Measurements from ENCODE around the gene PLEKHF1. TPM values are rescaled to one million over a fixed set of nuclear protein-coding genes. Genes with fewer than 3 reads are reported as not detected.
A peak's percentile ranks its signal among the peaks of the same experiment; 100 is the strongest.
"Not testable (repeated sequence)": the region's sequence is repeated elsewhere in the genome, so short reads cannot be mapped to it uniquely, and the experiment has no call there.

PLEKHF1 gene
- total and polyA plus RNA-seq, 2 donors, result 13.4 to 30.8 TPM

DNA sequence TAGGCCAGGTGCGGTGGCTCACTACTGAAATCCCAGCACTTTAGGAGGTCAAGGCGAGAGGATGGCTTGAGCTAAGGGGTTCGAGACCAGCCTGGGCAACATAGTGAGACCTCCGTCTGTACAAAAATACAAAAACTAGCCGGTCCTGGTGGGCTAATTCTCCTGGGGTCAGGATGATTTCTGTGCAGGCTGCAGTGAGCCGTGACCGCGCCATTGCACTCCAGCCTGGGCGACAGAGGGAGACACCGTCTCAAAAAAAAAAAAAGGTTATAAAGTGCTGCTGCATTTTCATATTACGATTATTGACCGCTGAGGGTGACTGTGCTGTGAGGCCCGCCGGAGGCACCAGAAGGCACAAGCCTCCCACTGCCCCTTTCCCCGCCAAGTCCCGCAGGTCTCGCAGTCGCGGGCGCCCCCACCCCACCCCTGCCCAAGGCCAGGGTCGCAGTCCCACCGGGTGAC lies 477 bp upstream of the PLEKHF1 start:
- Histone ChIP-seq H3K27ac (ENCODE audit: low read depth) (peak overlapping the region; percentile 78), H3K4me3 (ENCODE audit: low read depth, low read length) (peak overlapping the region; percentile 84), H3K36me3 (ENCODE audit: insufficient read depth) (no peaks in the 10 kb centered on the region), H3K4me1 (ENCODE audit: insufficient read depth) (no peaks in the 10 kb centered on the region)
- no peak for DNase-seq (ENCODE audit: extremely low spot score)
- 34% methylated on average over 22 of the region's 22 CpGs for WGBS

DNA sequence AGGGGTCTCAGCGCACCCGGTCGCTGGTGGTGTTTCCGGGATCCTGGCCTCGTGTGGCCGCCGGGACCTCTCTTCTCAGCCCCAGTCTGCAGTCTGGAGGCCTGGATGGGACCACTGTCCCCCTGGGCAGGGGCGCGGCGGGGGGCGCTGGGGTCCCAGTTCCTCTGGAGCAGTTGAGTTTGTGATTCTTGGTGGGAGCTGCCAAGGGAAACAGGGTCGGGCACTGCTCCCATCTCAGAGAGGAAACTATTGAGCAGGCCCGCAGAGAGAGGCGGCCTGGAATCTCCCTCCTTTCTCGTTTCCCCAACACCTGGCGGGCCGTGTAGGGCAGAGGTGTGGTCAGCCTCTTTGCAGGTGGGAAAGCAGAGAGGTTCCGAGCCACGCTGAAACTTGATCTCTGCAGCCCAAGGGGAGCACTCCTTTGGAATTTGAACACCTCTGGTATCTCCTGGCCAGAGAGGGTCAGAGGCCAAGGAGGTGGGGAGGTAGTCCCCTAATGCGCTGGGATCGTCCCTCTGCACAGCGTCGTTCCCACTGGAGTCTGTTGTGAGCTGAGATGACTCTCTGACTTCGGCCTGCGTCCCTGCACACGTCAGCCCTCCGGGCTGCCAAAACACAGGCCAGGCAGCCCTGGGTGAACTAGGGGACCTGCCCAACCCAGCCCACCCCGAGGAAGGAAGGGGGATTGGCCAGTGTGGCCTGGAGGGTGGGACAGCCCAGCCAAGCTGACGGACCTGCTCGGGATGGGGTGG lies 741 bp downstream of the PLEKHF1 start:
- 5% methylated on average over 30 of the region's 30 CpGs for WGBS
- Histone ChIP-seq H3K4me1 (ENCODE audit: insufficient read depth) (no peaks in the 10 kb centered on the region), H3K36me3 (ENCODE audit: insufficient read depth) (no peaks in the 10 kb centered on the region), H3K4me3 (ENCODE audit: low read depth, low read length) (peak overlapping the region; percentile 84), H3K27ac (ENCODE audit: low read depth) (peak overlapping the region; percentile 84)
- DNase-seq (ENCODE audit: extremely low spot score), result no peak

DNA sequence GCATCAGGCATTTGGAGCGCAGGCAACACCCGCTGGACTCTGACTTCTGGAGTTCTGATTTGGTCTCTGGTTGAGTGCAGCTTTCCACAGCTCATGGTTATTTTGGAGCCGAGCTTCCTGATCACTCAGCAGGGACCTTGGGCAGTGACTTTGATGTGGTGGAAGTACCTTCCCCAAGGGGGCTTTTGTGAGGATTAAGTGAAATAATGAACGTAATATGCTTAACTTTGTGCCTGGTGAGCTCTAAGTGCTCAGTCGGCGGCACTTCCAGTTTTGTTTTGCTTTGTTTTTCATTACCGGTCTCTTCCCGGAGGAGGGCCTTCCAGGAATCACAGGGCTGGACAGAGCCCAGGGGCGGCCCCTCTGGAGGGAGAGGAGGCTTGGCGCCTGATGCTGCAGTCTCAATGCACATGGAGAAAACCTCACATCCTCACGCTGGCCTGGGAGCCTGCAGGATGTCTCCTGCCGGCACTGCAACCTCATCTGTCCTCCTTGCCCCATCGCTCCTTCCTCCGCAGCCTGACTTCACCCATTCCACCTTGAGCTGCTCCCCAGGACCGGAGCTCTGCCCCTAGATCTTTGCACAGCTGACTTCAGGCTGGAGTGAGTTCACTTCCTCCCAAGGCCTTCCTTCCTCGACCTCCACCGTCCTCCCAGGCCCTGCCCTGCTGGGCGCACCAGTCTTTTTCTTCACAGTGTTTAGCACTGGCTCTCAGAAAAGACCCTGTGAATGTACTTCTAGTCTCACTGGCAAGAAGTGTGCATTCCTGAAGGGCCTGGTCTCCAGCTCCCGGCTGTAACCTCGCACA lies 1.5 kb downstream of the PLEKHF1 start:
- DNase-seq (ENCODE audit: extremely low spot score), result no peak
- Histone ChIP-seq H3K4me1 (ENCODE audit: insufficient read depth) (no peaks in the 10 kb centered on the region), H3K36me3 (ENCODE audit: insufficient read depth) (no peaks in the 10 kb centered on the region), H3K4me3 (ENCODE audit: low read depth, low read length) (peak overlapping the region; percentile 84), H3K27ac (ENCODE audit: low read depth) (peak overlapping the region; percentile 84)
- WGBS, result 11% methylated on average over 20 of the region's 20 CpGs

DNA sequence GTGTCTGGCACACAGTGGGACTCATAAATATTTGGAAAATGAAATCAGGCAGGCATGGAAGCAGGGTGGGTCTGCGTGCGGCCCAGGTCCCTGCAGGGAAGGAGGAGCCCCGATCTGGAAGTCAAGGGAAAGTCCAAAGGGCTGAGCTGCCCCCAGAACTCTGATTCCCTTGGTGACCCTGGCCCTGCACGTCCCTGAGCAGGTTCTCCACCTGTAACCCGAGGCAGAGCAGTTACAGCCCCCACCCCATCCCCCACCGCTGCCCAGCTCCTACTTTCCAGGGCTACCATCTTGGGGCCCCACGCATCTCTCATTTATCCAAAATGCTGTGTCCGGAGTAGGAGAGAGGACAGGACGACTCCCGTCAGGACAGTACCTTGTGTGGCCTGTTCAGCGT lies 2.1 kb downstream of the PLEKHF1 start:
- Histone ChIP-seq H3K4me1 (ENCODE audit: insufficient read depth) (no peaks in the 10 kb centered on the region), H3K4me3 (ENCODE audit: low read depth, low read length) (no peak overlapping the region), H3K36me3 (ENCODE audit: insufficient read depth) (no peaks in the 10 kb centered on the region), H3K27ac (ENCODE audit: low read depth) (no peak overlapping the region)
- no peak for DNase-seq (ENCODE audit: extremely low spot score)
- WGBS, result 54% methylated on average over 11 of the region's 11 CpGs

DNA sequence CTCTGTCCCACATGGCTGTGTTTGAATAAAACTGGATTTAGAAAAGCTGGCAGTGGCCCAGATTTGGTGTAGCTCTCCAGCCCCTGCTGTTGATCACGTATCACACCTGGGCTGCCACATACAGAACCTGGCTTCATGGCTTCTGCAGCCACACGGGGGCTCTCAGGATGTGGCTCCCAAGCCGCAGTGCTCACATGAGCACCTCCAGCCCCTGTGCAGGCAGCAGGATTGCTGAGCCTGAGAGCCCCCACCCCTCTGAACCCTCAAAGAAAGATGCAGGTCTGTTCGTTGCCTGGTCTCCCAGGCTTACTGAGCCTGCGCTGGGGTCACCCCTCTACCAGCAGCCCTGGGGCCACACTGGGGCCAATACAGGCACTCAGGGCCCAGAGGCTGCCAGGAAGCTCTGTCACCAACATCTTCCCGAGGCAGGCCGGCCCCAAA lies 2.7 kb downstream of the PLEKHF1 start:
- no peak for DNase-seq (ENCODE audit: extremely low spot score)
- Histone ChIP-seq H3K4me3 (ENCODE audit: low read depth, low read length) (no peak overlapping the region), H3K27ac (ENCODE audit: low read depth) (no peak overlapping the region), H3K36me3 (ENCODE audit: insufficient read depth) (no peaks in the 10 kb centered on the region), H3K4me1 (ENCODE audit: insufficient read depth) (no peaks in the 10 kb centered on the region)
- WGBS, result 69% methylated on average over 7 of the region's 7 CpGs

DNA sequence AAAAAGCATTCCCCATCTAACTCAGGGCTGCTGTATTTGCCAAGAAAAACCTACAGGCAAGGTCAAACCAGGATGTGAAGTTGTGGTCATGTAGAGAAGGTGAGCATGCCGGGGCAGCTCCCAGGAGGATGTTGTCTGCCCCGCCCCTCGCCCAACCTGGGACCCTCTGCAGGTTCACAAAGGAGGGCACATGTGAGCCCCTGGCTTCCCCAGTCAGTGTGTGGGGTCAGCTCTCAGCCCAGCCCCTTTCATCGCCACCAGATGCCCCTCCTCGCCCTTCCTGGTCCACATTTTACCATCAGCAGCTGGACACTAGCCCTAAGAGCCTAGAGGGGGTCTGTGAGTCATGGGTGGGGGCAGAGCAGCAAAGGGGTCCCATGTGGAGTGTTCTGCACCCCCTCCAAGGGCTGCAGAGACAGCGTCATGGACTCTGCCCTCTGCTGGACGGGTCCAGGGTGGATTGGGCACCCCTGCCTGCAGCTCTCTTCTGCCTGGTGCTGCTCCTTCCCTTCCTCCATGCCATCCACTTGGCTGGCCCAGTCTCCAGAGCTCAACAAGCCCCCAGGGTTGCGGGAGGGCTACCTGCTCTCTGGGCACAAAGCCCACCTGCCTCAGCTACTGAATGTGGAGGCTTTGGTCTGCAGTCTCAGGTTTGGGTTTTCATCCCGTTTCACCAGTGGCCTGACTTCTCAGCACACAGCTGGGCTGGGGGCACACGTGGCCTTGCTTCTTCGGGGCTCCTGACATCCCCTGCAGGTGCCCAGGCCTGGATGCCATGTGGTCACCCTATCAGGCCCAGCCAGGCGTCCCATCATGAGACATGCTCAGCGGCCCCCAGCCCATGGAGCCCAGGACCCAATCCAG lies 3.7 kb downstream of the PLEKHF1 start:
- Histone ChIP-seq H3K4me3 (ENCODE audit: low read depth, low read length) (no peak overlapping the region), H3K36me3 (ENCODE audit: insufficient read depth) (no peaks in the 10 kb centered on the region), H3K27ac (ENCODE audit: low read depth) (no peak overlapping the region), H3K4me1 (ENCODE audit: insufficient read depth) (no peaks in the 10 kb centered on the region)
- DNase-seq (ENCODE audit: extremely low spot score), result no peak
- WGBS, result 88% methylated on average over 13 of the region's 13 CpGs

DNA sequence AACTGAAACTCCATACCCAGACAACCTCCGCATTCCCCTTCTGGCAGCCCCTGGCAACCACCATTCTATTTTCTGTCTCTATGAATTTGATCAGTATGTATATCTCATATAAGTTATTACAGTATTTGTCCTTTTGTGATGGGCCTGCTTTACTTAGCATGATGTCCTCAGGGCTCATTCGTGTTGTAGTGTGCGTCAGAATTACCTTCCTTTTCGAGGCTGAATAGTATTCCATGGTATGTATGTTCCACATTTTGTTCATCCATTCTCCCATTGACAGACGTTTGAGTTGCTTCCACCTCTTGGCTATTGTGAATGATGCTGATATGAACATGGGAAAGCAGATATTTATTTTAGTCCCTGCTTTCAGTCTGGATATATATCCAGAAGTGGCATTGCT lies 5.0 kb downstream of the PLEKHF1 start:
- no peak overlapping the region for H3K4me3 ChIP-seq (ENCODE audit: low read depth, low read length)
- no peaks in the 10 kb centered on the region for H3K4me1 ChIP-seq (ENCODE audit: insufficient read depth)
- no peak overlapping the region for H3K27ac ChIP-seq (ENCODE audit: low read depth)
- 94% methylated on average over 5 of the region's 5 CpGs for WGBS
- DNase-seq (ENCODE audit: extremely low spot score), result no peak
- no peaks in the 10 kb centered on the region for H3K36me3 ChIP-seq (ENCODE audit: insufficient read depth)

DNA sequence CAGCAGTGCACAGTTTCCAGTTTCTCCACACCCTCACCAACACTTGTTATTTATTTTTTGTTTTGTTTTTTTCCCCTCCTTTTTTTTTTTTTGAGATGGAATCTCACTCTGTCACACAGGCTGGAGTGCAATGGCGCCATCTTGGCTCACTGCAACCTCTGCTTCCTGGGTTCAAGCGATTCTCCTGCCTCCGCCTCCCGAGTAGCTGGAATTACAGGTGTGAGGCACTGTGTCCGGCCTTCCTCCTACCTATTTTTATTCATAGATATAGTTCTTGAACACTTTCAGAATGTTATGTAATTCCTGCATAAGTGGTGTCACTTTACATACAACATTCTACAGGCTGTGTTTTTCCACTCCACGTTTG lies 5.7 kb downstream of the PLEKHF1 start:
- H3K4me3 ChIP-seq (ENCODE audit: low read depth, low read length); H3K36me3 ChIP-seq (ENCODE audit: insufficient read depth); DNase-seq (ENCODE audit: extremely low spot score); H3K27ac ChIP-seq (ENCODE audit: low read depth); H3K4me1 ChIP-seq (ENCODE audit: insufficient read depth): not testable (repeated sequence)
- WGBS, result 81% methylated on average over 6 of the region's 6 CpGs

DNA sequence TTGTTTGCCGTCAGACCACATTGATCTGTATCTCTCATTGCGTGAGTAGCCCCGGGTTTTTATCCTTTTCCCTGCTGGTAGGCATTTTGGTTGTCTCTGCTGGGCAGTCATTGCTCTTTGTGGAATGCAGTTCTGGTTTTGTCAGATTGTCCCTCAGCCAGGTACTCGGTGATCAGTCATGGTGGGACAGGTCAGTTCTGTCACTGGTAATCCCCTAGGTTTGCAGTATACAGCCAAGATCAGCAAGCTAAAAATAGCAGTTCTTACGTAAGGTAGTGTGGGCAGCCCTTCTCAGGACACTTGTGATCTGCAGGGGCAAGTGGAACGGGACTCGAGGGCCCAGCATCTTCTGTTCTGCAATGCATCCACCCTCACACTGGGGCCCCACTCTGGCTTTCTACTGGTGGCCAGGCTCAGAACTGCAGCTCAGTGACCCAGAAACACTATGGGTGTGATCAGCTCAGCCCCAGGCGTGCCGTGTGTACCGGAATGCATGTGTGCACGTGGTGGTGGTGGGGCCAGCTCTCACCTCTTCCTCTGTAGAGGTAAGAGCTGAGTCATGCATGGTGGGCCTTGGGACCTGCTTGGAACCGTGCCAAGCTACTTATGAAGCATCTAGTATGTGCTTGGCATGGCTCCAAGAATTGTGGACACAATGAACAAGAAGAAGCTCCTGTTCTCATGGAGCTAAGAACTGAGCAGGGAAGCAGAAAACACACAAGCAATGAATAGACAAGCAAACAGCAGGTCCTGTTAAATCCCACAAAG lies 6.3 kb downstream of the PLEKHF1 start:
- 62% methylated on average over 12 of the region's 12 CpGs for WGBS
- DNase-seq (ENCODE audit: extremely low spot score), result no peak
- no peaks in the 10 kb centered on the region for H3K36me3 ChIP-seq (ENCODE audit: insufficient read depth)

DNA sequence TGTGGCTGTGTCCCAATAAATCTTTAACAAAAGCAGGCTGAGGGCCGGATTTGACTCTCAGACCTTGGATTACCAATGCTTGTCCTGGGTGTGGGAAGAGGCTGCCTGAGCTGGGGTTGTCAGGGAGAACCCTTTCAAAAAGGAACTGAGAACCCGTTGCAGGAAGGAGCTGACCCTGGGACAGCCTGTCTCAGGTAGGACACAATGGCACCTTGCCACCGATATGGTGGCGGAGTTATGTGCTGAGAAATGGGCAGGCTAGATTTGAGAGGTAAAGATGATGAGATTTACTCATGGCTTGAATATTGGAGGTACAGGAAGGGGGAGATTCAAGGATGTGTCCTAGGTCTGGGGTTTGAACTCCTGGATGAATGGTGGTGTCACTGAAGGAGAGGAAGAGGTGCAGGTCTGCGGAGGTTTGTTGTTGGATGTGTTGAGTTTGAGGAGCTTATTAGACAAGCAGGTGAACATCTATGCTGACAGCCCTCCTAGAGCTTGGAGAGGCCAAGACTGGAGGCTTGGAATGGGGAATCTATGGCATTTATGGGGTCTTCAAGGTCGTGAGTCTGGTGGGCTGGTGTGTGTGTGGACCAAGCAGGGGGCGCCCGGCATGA lies 7.2 kb downstream of the PLEKHF1 start:
- Histone ChIP-seq H3K4me3 (ENCODE audit: low read depth, low read length) (no peak overlapping the region), H3K27ac (ENCODE audit: low read depth) (no peak overlapping the region), H3K4me1 (ENCODE audit: insufficient read depth) (no peaks in the 10 kb centered on the region), H3K36me3 (ENCODE audit: insufficient read depth) (no peaks in the 10 kb centered on the region)
- DNase-seq (ENCODE audit: extremely low spot score), result no peak
- 90% methylated on average over 8 of the region's 8 CpGs for WGBS

More for the DNA sequence above, 6.3 kb downstream of the PLEKHF1 start:
- no peaks in the 10 kb centered on the region for H3K4me1 ChIP-seq (ENCODE audit: insufficient read depth)
- no peak overlapping the region for H3K4me3 ChIP-seq (ENCODE audit: low read depth, low read length)
- no peak overlapping the region for H3K27ac ChIP-seq (ENCODE audit: low read depth)

DNA sequence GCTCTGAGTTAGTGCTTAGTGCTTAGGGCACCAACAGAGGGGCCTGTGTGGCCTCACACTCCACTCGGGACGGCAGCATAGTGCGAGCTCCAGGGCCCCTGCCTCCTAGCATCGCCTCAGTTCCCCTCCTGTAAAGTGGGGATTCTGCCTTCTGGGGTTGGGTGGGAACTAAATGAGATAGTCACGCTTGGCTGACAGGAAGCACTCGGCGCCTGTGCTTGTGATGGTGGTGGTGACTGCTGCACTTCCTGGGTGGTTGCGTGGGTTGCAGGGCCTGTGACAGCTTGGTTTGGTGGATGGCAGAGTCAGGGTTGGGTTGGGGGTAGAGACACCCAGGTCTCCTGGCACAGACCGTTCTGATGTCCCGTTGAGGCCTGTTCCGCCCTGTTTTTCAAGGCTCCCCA lies 7.7 kb downstream of the PLEKHF1 start:
- Histone ChIP-seq H3K36me3 (ENCODE audit: insufficient read depth) (no peaks in the 10 kb centered on the region), H3K4me3 (ENCODE audit: low read depth, low read length) (no peak overlapping the region), H3K4me1 (ENCODE audit: insufficient read depth) (no peaks in the 10 kb centered on the region), H3K27ac (ENCODE audit: low read depth) (no peak overlapping the region)
- WGBS, result 87% methylated on average over 11 of the region's 11 CpGs
- no peak for DNase-seq (ENCODE audit: extremely low spot score)

DNA sequence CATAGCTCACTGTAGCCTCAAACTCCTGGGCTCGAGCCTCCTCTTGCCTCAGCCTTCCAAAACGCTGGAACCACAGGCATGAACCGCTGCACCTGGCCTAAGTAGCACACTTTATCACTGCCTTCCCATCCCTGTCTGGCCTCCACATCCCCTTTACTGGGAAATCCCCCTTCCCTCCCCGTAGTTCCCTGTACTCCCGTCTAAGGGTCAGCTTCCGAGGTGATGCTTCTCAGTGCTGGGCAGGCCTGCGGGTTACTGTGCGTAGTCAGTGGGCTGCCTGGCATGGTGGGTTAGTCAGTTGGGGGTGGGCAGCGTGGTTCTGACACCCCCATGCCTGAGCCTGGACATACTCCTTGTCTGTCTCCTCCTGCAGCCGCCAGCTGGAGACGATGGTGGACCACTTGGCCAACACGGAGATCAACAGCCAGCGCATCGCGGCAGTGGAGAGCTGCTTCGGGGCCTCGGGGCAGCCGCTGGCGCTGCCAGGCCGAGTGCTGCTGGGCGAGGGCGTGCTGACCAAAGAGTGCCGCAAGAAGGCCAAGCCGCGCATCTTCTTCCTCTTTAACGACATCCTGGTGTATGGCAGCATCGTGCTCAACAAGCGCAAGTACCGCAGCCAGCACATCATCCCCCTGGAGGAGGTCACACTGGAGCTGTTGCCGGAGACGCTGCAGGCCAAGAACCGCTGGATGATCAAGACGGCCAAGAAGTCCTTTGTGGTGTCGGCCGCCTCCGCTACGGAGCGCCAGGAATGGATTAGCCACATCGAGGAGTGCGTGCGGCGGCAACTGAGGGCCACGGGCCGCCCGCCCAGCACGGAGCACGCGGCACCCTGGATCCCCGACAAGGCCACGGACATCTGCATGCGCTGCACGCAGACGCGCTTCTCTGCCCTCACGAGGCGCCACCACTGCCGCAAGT lies 8.4 kb downstream of the PLEKHF1 start:
- WGBS, result 92% methylated on average over 57 of the region's 57 CpGs
- Histone ChIP-seq H3K36me3 (ENCODE audit: insufficient read depth) (no peaks in the 10 kb centered on the region), H3K4me3 (ENCODE audit: low read depth, low read length) (no peak overlapping the region), H3K4me1 (ENCODE audit: insufficient read depth) (no peaks in the 10 kb centered on the region), H3K27ac (ENCODE audit: low read depth) (no peak overlapping the region)
- DNase-seq (ENCODE audit: extremely low spot score), result no peak

All from urinary bladder (tissue), 4 donors.